HepG2 (cell line): ENCODE results near the gene RREB1.

Experiments used
- CTCF ChIP-seq: sonication (generic); formaldehyde crosslinking; IDR thresholded peaks from 2 replicates; pipeline ENCODE4 v1.5.0; 2020; ENCODE audit warnings: mild to moderate bottlenecking, missing genetic modification reagents, moderate library complexity
- HBP1 ChIP-seq: IDR thresholded peaks from 2 replicates; pipeline ENCODE4 v1.6.1; 2016; ENCODE audit warnings: low read depth, control low read depth
- HNRNPLL ChIP-seq: fragments of 200-400 bp; formaldehyde crosslinking; IDR thresholded peaks from 2 replicates; pipeline ENCODE4 v1.6.1; 2017; ENCODE audit warnings: mild to moderate bottlenecking, low read depth, low read length; ENCODE audit not compliant: poor library complexity, severe bottlenecking
- KAT2B ChIP-seq: fragments of 150-350 bp; IDR thresholded peaks from 2 replicates; pipeline ENCODE4 v1.6.1; 2014; ENCODE audit warnings: low read depth, low read length, borderline replicate concordance
- MXD4 ChIP-seq: IDR thresholded peaks from 2 replicates; pipeline ENCODE4 v1.6.1; 2016; ENCODE audit warnings: mild to moderate bottlenecking, missing biosample characterization, missing genetic modification reagents
- ZBTB49 ChIP-seq: sonication (generic); formaldehyde crosslinking; IDR thresholded peaks from 2 replicates; pipeline ENCODE4 v1.4.0; 2020; ENCODE audit warnings: missing genetic modification reagents, borderline replicate concordance
- ZBTB7A ChIP-seq: sonication (generic); formaldehyde crosslinking; IDR thresholded peaks from 2 replicates; pipeline ENCODE4 v1.8.0; 2022; ENCODE audit warnings: mild to moderate bottlenecking, missing genetic modification reagents

- TF ChIP-seq KAT2B (no peak), MXD4 (CRISPR knock-in tag) (no peak), HNRNPLL (no peak), HBP1 (CRISPR knock-in tag) (no peak), ZBTB7A (no peak), ZBTB49 (CRISPR knock-in tag) (no peak), CTCF (CRISPR knock-in tag) (no peak)
Measured at GRCh38 chr6:7255918-7256317, 148.2 kb downstream of the RREB1 start.
